Measurements from ENCODE around the gene EFNA2. TPM values are rescaled to one million over a fixed set of nuclear protein-coding genes. Genes with fewer than 3 reads are reported as not detected.

The EFNA2 gene
- total RNA-seq, 1 donor from 2014 or later, result 28.0 TPM

- H3K27ac Mint-ChIP-seq (ENCODE audit: unreplicated experiment), result peak overlapping the region; percentile 13
- peaks cover 15% of the 10 kb centered on the region for H3K4me1 Mint-ChIP-seq
- no peaks in the 10 kb centered on the region for H3K27me3 Mint-ChIP-seq (ENCODE audit: low read depth)
- H3K4me3 Mint-ChIP-seq, result peak overlapping the region; percentile 38
- no peak for TF ChIP-seq CTCF (conservative IDR thresholded peaks at IDR 0.05)
- no peaks in the 10 kb centered on the region for H3K9me3 Mint-ChIP-seq
- H3K36me3 Mint-ChIP-seq (ENCODE audit: low read depth), result no peaks in the 10 kb centered on the region
- no peak for DNase-seq (ENCODE audit: low read depth, low spot score)
These were observed 63.5 kb downstream of the EFNA2 start for GRCh38 chr19:1349211-1349610.

- TF ChIP-seq CTCF (conservative IDR thresholded peaks at IDR 0.05), result no peak
- H3K27ac Mint-ChIP-seq (ENCODE audit: unreplicated experiment), result no peak overlapping the region
These were observed 65.2 kb downstream of the EFNA2 start for GRCh38 chr19:1350867-1351266.

More at GRCh38 chr19:1350867-1351266, 65.2 kb downstream of the EFNA2 start:
- DNase-seq (ENCODE audit: low read depth, low spot score), result no peak
- Mint-ChIP-seq H3K27me3 (ENCODE audit: low read depth) (no peaks in the 10 kb centered on the region), H3K4me3 (peak overlapping the region; percentile 82), H3K4me1 (peaks cover 18% of the 10 kb centered on the region), H3K9me3 (no peaks in the 10 kb centered on the region), H3K36me3 (ENCODE audit: low read depth) (no peaks in the 10 kb centered on the region)

Other genes with a start within 250 kb of the EFNA2 start
- gene ABCA7, start 245.8 kb upstream of the EFNA2 start, total RNA-seq, result 12.8 and 16.3 TPM in 2 replicates
- gene ARHGAP45, start 218.7 kb upstream of the EFNA2 start, total RNA-seq, result 1.6 and 1.7 TPM in 2 replicates
- gene POLR2E, start 190.5 kb upstream of the EFNA2 start, total RNA-seq, result 256 and 257 TPM in 2 replicates
- 300 and 313 TPM in 2 replicates for gene GPX4, start 181.9 kb upstream of the EFNA2 start, total RNA-seq
- 28.0 and 32.5 TPM in 2 replicates for gene SBNO2, start 111.6 kb upstream of the EFNA2 start, total RNA-seq
- 55.8 and 60.2 TPM in 2 replicates for gene STK11, start 80.1 kb upstream of the EFNA2 start, total RNA-seq
- gene CBARP, start 47.9 kb upstream of the EFNA2 start, total RNA-seq, result 26.2 and 27.1 TPM in 2 replicates
- gene ATP5F1D, start 44.1 kb upstream of the EFNA2 start, total RNA-seq, result 140 and 141 TPM in 2 replicates
- 177 and 187 TPM in 2 replicates for gene MIDN, start 37.3 kb upstream of the EFNA2 start, total RNA-seq
- 414 and 421 TPM in 2 replicates for gene CIRBP, start 16.5 kb upstream of the EFNA2 start, total RNA-seq
- gene FAM174C, start 10.3 kb upstream of the EFNA2 start, total RNA-seq, result 33.3 and 36.6 TPM in 2 replicates
- gene NDUFS7, start 98.0 kb downstream of the EFNA2 start, total RNA-seq, result 89.7 and 90.6 TPM in 2 replicates
- gene GAMT, start 115.7 kb downstream of the EFNA2 start, total RNA-seq, result 42.6 and 45.6 TPM in 2 replicates
- 146 and 157 TPM in 2 replicates for gene DAZAP1, start 121.7 kb downstream of the EFNA2 start, total RNA-seq
- gene RPS15, start 152.5 kb downstream of the EFNA2 start, total RNA-seq, result 1,578 and 1,580 TPM in 2 replicates
- 39.2 and 43.0 TPM in 2 replicates for gene APC2, start 164.2 kb downstream of the EFNA2 start, total RNA-seq
- gene C19orf25, start 193.3 kb downstream of the EFNA2 start, total RNA-seq, result 34.5 and 41.5 TPM in 2 replicates
- gene PCSK4, start 204.5 kb downstream of the EFNA2 start, total RNA-seq, result 10.4 and 11.7 TPM in 2 replicates
- 8.2 and 8.7 TPM in 2 replicates for gene REEP6, start 205.3 kb downstream of the EFNA2 start, total RNA-seq
- not detected in 2 replicates for gene ADAMTSL5, start 227.1 kb downstream of the EFNA2 start, total RNA-seq
- not detected in 2 replicates for gene PLK5, start 238.2 kb downstream of the EFNA2 start, total RNA-seq

Measured in neural crest cell (in vitro differentiated cells).